Measurements from ENCODE around the gene ZNF445. TPM values are rescaled to one million over a fixed set of nuclear protein-coding genes. Genes with fewer than 3 reads are reported as not detected.

The ZNF445 gene
- total and polyA plus RNA-seq, 2 donors (not counting 3 experiments of a cell fraction or from before 2014, with no cell fraction given), result 2.3 to 17.8 TPM

- peaks cover 13% of the 10 kb centered on the region for H3K4me1 ChIP-seq (ENCODE audit: control insufficient read depth, extremely low read depth, insufficient read depth, low read length)
- H4K20me1 ChIP-seq (replicated peaks; ENCODE audit: control insufficient read depth, extremely low read depth, insufficient read depth, low read length), result no peaks in the 10 kb centered on the region
- intact Hi-C loops (cut with micrococcal nuclease), result loop anchor here (10.0 kb wide), 2 partner anchors 111 to 1171 kb away; partner anchors contain the start of genes SACM1L and ZNF197
- no peak overlapping the region for H3K27ac ChIP-seq (ENCODE audit: insufficient read depth, low read depth, low read length)
- peaks cover 16% of the 10 kb centered on the region for H3K79me2 ChIP-seq (ENCODE audit: control insufficient read depth, insufficient read depth, low read length)
- CTCF ChIA-PET, result no interaction called here
- H3K9me3 ChIP-seq (replicated peaks; ENCODE audit: control insufficient read depth, insufficient read depth, low read length), result no peaks in the 10 kb centered on the region
- H3K9me1 ChIP-seq (replicated peaks; ENCODE audit: control insufficient read depth, extremely low read depth, insufficient read depth, low read length), result no peaks in the 10 kb centered on the region
- dilution Hi-C loops (cut with MboI; ENCODE audit: extremely low pct_ligation_motif_present, low sequenced_read_pairs), result no loop called here
- no peak overlapping the region for H3K9ac ChIP-seq (replicated peaks; ENCODE audit: extremely low read depth, insufficient read depth, low read length)
- DNase-seq (ENCODE audit: low read depth, low spot score), result no peak
- no peak for TF ChIP-seq CTCF (IDR thresholded peaks at IDR 0.05; ENCODE audit: extremely low read depth in 1 of 2, insufficient read depth in 1 of 2, low read depth in 1 of 2, low read length in 2 of 2)
- no peak for TF ChIP-seq JUN (IDR thresholded peaks at IDR 0.05; ENCODE audit: borderline replicate concordance, insufficient read depth, insufficient read length, low read depth)
- no peak for TF ChIP-seq FOS (IDR thresholded peaks at IDR 0.05; ENCODE audit: borderline replicate concordance, insufficient read depth, low read length)
- TF ChIP-seq POLR2A (IDR thresholded peaks at IDR 0.05; ENCODE audit: low read depth, low read length), result no peak
- TF ChIP-seq POLR2AphosphoS5 (IDR thresholded peaks at IDR 0.05; ENCODE audit: insufficient read depth, low read depth, low read length), result no peak
- TF ChIP-seq MAX (IDR thresholded peaks at IDR 0.05; ENCODE audit: insufficient read depth, insufficient read length), result no peak
- TF ChIP-seq EZH2 (IDR thresholded peaks at IDR 0.05; ENCODE audit: borderline replicate concordance, low read depth, low read length, severe bottlenecking), result no peak
- TF ChIP-seq MYC (IDR thresholded peaks at IDR 0.05; ENCODE audit: low read depth, low read length), result no peak
- no peak for TF ChIP-seq GATA2 (IDR thresholded peaks at IDR 0.05; ENCODE audit: insufficient read depth, insufficient read length, low read depth, low read length)
- H3K27me3 ChIP-seq (ENCODE audit: control insufficient read depth in 2 of 2, insufficient read depth in 2 of 2, low read length in 2 of 2), result peaks cover 0 to 2% of the 10 kb centered on the region in 2 experiments
- no peak overlapping the region for H3K4me2 ChIP-seq (ENCODE audit: insufficient read depth, low read length)
- POLR2A ChIA-PET, result no interaction called here
- BruUV-seq (replicated peaks), result no TSS peak
- no peak overlapping the region for H3K4me3 ChIP-seq (replicated peaks in 1 of 3; ENCODE audit: insufficient read depth in 1 of 3, low read depth in 1 of 3, low read length in 3 of 3)
- H2AFZ ChIP-seq (ENCODE audit: low read depth, low read length), result no peak overlapping the region
- no peak for FAIRE-seq
- no peaks in the 10 kb centered on the region for H3K36me3 ChIP-seq (ENCODE audit: control insufficient read depth in 2 of 2, extremely low read depth in 1 of 2, insufficient read depth in 2 of 2, low read length in 2 of 2)
Measured at GRCh38 chr3:44513513-44513912, 36.0 kb upstream of the ZNF445 start.

Measured in endothelial cell of umbilical vein (primary cell).